SK-N-SH treated with all-trans-retinoic acid at 6 μM for 48 hours (cell line): ENCODE results near the gene SOX5.

Source experiments
- ATAC-seq: fragments of 200-7000 bp; cut with Tn5 transposase; 3 replicates; pipeline ENCODE4 v1.9.1; 2020; ENCODE audit warnings: mild to moderate bottlenecking, moderate library complexity
- ARNTL ChIP-seq: fragments of 450-650 bp; formaldehyde crosslinking; IDR thresholded peaks from 2 replicates; pipeline ENCODE4 v1.5.0; 2020; ENCODE audit warnings: low read depth, mild to moderate bottlenecking, moderate library complexity, borderline replicate concordance
- CREB5 ChIP-seq: fragments of 250-450 bp; sonication (Bioruptor Pico); IDR thresholded peaks from 2 replicates; pipeline ENCODE4 v1.5.1; 2020; ENCODE audit warnings: low read depth, mild to moderate bottlenecking, moderate library complexity
- ESRRG ChIP-seq: fragments of 250-450 bp; sonication (Bioruptor Pico); IDR thresholded peaks from 2 replicates; pipeline ENCODE4 v1.6.1; 2021; ENCODE audit warnings: mild to moderate bottlenecking
- GLIS3 ChIP-seq: fragments of 250-450 bp; sonication (Bioruptor Pico); IDR thresholded peaks from 2 replicates; pipeline ENCODE4 v1.5.0; 2020; ENCODE audit warnings: mild to moderate bottlenecking, moderate library complexity
- ISL1 ChIP-seq: fragments of 250-450 bp; sonication (Bioruptor Pico); IDR thresholded peaks from 2 replicates; pipeline ENCODE4 v2.1.2; 2022; ENCODE audit warnings: mild to moderate bottlenecking, moderate library complexity
- PATZ1 ChIP-seq: fragments of 250-450 bp; sonication (Bioruptor Pico); IDR thresholded peaks from 2 replicates; pipeline ENCODE4 v1.8.0; 2020; ENCODE audit warnings: mild to moderate bottlenecking, moderate library complexity, borderline replicate concordance
- POU6F1 ChIP-seq: fragments of 250-450 bp; sonication (Bioruptor Pico); IDR thresholded peaks from 2 replicates; pipeline ENCODE4 v1.8.0; 2021; ENCODE audit warnings: low read depth, mild to moderate bottlenecking, moderate library complexity, borderline replicate concordance
- PPARA ChIP-seq: fragments of 250-450 bp; sonication (Bioruptor Pico); IDR thresholded peaks from 2 replicates; pipeline ENCODE4 v1.5.0; 2020; ENCODE audit warnings: mild to moderate bottlenecking, borderline replicate concordance
- SNAI2 ChIP-seq: fragments of 250-450 bp; sonication (Bioruptor Pico); IDR thresholded peaks from 2 replicates; pipeline ENCODE4 v1.5.0; 2020; ENCODE audit warnings: mild to moderate bottlenecking, moderate library complexity
- TOX ChIP-seq: fragments of 250-450 bp; sonication (Bioruptor Pico); IDR thresholded peaks from 2 replicates; pipeline ENCODE4 v1.8.0; 2021; ENCODE audit warnings: mild to moderate bottlenecking, moderate library complexity, borderline replicate concordance
- TSHZ2 ChIP-seq: fragments of 250-450 bp; sonication (Bioruptor Pico); IDR thresholded peaks from 2 replicates; pipeline ENCODE4 v1.5.0; 2020; ENCODE audit warnings: mild to moderate bottlenecking, moderate library complexity
- ZC3H10 ChIP-seq: fragments of 250-450 bp; sonication (Bioruptor Pico); IDR thresholded peaks from 2 replicates; pipeline ENCODE4 v1.5.1; 2021; ENCODE audit warnings: mild to moderate bottlenecking, moderate library complexity
- ZFP3 ChIP-seq: fragments of 250-450 bp; sonication (Bioruptor Pico); IDR thresholded peaks from 2 replicates; pipeline ENCODE4 v1.5.0; 2020; ENCODE audit warnings: mild to moderate bottlenecking, moderate library complexity
- ZNF565 ChIP-seq: fragments of 450-650 bp; formaldehyde crosslinking; conservative IDR thresholded peaks from 2 replicates; pipeline ENCODE4 v1.5.0; 2020; ENCODE audit warnings: low read depth, mild to moderate bottlenecking, moderate library complexity
- ZNF70 ChIP-seq: fragments of 450-650 bp; formaldehyde crosslinking; IDR thresholded peaks from 2 replicates; pipeline ENCODE4 v1.5.0; 2020; ENCODE audit warnings: mild to moderate bottlenecking, moderate library complexity
- ZNF8 ChIP-seq: fragments of 450-650 bp; formaldehyde crosslinking; IDR thresholded peaks from 2 replicates; pipeline ENCODE4 v1.5.0; 2020; ENCODE audit warnings: mild to moderate bottlenecking, moderate library complexity

SOX5 gene

GRCh38 chr12:23581913-23582312 lies 367.6 kb downstream of the SOX5 start (continued):
- TF ChIP-seq CREB5 (CRISPR knock-in tag) = no peak

GRCh38 chr12:23579257-23579656 lies 370.2 kb downstream of the SOX5 start:
- TF ChIP-seq PPARA (CRISPR knock-in tag) = no peak
- TF ChIP-seq POU6F1 (CRISPR knock-in tag) = no peak
- no peak for TF ChIP-seq ISL1 (CRISPR knock-in tag)
- no peak for TF ChIP-seq TSHZ2 (CRISPR knock-in tag)
- TF ChIP-seq SNAI2 (CRISPR knock-in tag) = no peak
- TF ChIP-seq ZNF565 (CRISPR knock-in tag) = no peak
- TF ChIP-seq ZNF70 (CRISPR knock-in tag) = no peak
- no peak for TF ChIP-seq ARNTL (CRISPR knock-in tag)
- TF ChIP-seq PATZ1 (CRISPR knock-in tag) = no peak
- TF ChIP-seq GLIS3 (CRISPR knock-in tag) = no peak
- no peak for TF ChIP-seq ZNF8 (CRISPR knock-in tag)
- no peak for ATAC-seq

- ATAC-seq = no peak
- TF ChIP-seq ZC3H10 (CRISPR knock-in tag) = no peak
- TF ChIP-seq PPARA (CRISPR knock-in tag) = no peak
Observed at GRCh38 chr12:23576372-23576771, 373.1 kb downstream of the SOX5 start.

- no peak for TF ChIP-seq ZNF70 (CRISPR knock-in tag)
- no peak for ATAC-seq
Observed at GRCh38 chr12:23569356-23569755, 380.1 kb downstream of the SOX5 start.

- TF ChIP-seq ZNF565 (CRISPR knock-in tag) (no peak), TOX (CRISPR knock-in tag) (no peak), ESRRG (CRISPR knock-in tag) (no peak), TSHZ2 (CRISPR knock-in tag) (no peak), ZNF70 (CRISPR knock-in tag) (no peak), ARNTL (CRISPR knock-in tag) (no peak), PATZ1 (CRISPR knock-in tag) (no peak), ZFP3 (CRISPR knock-in tag) (no peak), SNAI2 (CRISPR knock-in tag) (no peak), GLIS3 (CRISPR knock-in tag) (no peak)
- no peak for ATAC-seq
Observed at GRCh38 chr12:23566133-23566532, 383.3 kb downstream of the SOX5 start.
